Measurements from ENCODE around the gene PARVG.

DNA sequence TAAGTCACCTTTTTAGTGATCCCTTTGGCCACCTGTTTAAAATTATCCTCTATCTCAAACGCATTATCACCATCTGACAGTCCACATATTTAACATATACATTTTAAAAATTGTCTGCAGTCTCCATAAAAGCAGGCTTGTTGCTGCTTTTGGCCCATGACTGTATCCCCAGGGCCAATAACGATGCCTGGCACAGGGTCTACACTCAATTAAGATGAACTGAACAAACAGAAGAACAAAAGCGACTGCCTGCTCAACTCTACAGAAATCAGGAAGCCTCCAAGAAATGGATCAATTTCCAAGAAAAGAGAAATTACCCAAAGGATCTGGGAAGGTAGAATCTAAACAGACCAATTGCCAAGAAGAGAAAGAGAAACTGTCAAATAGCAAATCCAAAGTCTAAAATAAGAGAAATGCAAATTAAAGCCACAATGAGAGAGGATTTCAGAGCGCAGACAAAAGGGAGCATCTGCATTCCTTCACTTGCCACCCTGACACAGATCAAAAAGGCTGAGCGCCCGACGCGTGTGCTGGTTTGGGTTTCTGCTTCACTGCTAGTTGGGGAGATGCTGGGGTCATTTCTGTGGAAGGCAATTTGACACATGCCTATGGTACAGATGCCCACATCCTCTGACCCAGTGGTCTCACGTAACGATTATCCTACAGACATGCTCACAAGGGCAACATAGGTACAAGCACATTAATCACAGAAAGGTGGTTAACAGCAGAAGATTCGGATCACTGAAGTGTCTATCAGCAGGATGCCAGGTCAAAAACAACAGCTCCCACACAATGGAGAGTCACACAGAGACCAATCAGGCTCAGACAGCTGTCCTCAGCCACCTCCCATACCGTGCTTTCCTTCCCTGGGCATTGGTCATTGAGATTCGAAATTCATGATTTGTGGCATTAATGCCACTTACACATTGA is 76.1 kb downstream of the PARVG start:
- TF ChIP-seq POLR2A (IDR thresholded peaks at IDR 0.05; ENCODE audit: low read length) (no peak), GATA1 (IDR thresholded peaks at IDR 0.05; ENCODE audit: low read depth, low read length) (no peak)

All from erythroblast (primary cell).